HepG2 (cell line): ENCODE measurements around the gene TRIO. TPM values are rescaled to one million over a fixed set of nuclear protein-coding genes. Genes with fewer than 3 reads are reported as not detected.

Source experiments
- ATAC-seq: fragments of 200-7000 bp; cut with Tn5 transposase; 3 replicates; pipeline ENCODE4 v1.9.1; 2020; ENCODE audit warnings: mild to moderate bottlenecking, moderate library complexity
- BruUV-seq: library from RNA; stranded (reverse); fragments of 400-500 nt; replicated peaks from 2 replicates; lab custom pipeline; 2021; lab: Mats Ljungman, UMichigan
- CTCF ChIA-PET: fragments of 300-600 bp; formaldehyde crosslinking; extraction: SDS; loops from one replicate; lab custom pipeline; 2021; ENCODE audit warnings: low total read pairs, inconsistent platforms, low intra/inter-chr PET ratio; lab: Yijun Ruan, JAX
- POLR2A ChIA-PET: fragments of 350-600 bp; sonication (Branson Sonifier 250); formaldehyde crosslinking; loops from one replicate; lab custom pipeline; 2020; ENCODE audit warnings: antibody characterized with exemption, inconsistent platforms; lab: Yijun Ruan, JAX
- DNase-seq: peaks from one replicate; pipeline ENCODE4 v3.0.0-alpha.2; 2015; ENCODE audit warnings: low spot score
- FAIRE-seq: peaks from 3 replicates; lab custom pipeline; 2011; peaks lifted over from hg19 to GRCh38; lab: Jason Lieb, UNC
- H2AFZ ChIP-seq: one replicate; pipeline ENCODE4 v1.6.1; 2011; ENCODE audit warnings: low read length, inconsistent platforms
- H3K27ac ChIP-seq: fragments of 300-600 bp; 3 replicates; pipeline ENCODE4 v1.8.0; 2011; ENCODE audit warnings: mixed run types, mild to moderate bottlenecking, mixed read lengths, low read length, inconsistent platforms; ENCODE audit not compliant: insufficient read depth; ENCODE audit errors: extremely low read length
- H3K27me3 ChIP-seq, 2 experiments: fragments of 200-600 bp in 1 of 2; 2 replicates in 1 of 2; 3 replicates in 1 of 2; pipeline versions ENCODE4 v1.6.0 to v1.8.0; 2011; ENCODE audit warnings: low read length in 2 of 2, mild to moderate bottlenecking in 2 of 2, moderate library complexity in 2 of 2, inconsistent platforms in 1 of 2; ENCODE audit not compliant: insufficient read depth in 2 of 2, control insufficient read depth in 1 of 2
- H3K36me3 ChIP-seq, 2 experiments: fragments of 200-600 bp in 1 of 2; replicated peaks in 1 of 2; 2 replicates in 1 of 2; 3 replicates in 1 of 2; pipeline versions ENCODE4 v1.5.1 to v1.8.0; 2011; ENCODE audit warnings: low read length in 2 of 2, inconsistent platforms in 1 of 2; ENCODE audit not compliant: insufficient read depth in 2 of 2, control insufficient read depth in 1 of 2
- H3K4me1 ChIP-seq: 2 replicates; pipeline ENCODE4 v1.5.1; 2012; ENCODE audit warnings: low read length, inconsistent platforms; ENCODE audit not compliant: insufficient read depth
- H3K4me2 ChIP-seq: 2 replicates; pipeline ENCODE4 v1.6.0; 2011; ENCODE audit warnings: low read depth, low read length, inconsistent platforms
- H3K4me3 ChIP-seq, 3 experiments: fragments of 200-600 bp in 1 of 3; sonication (generic), shearing (Covaris generic) in 1 of 3; replicated peaks in 1 of 3; 2 replicates each; pipeline ENCODE4 v1.5.1; 2011 to 2016; ENCODE audit warnings: low read length in 3 of 3, inconsistent platforms in 2 of 3, low read depth in 2 of 3, mild to moderate bottlenecking in 2 of 3, control low read depth in 1 of 3, mixed read lengths in 1 of 3; ENCODE audit not compliant: insufficient read depth in 1 of 3
- H3K79me2 ChIP-seq: one replicate; pipeline ENCODE4 v1.6.1; 2011; ENCODE audit warnings: low read length, inconsistent platforms; ENCODE audit not compliant: insufficient read depth
- H3K9ac ChIP-seq: 2 replicates; pipeline ENCODE4 v1.6.0; 2011; ENCODE audit warnings: mild to moderate bottlenecking, low read depth, low read length, inconsistent platforms; ENCODE audit not compliant: insufficient read depth
- H3K9me3 ChIP-seq: 2 replicates; pipeline ENCODE4 v1.5.1; 2012; ENCODE audit warnings: mild to moderate bottlenecking, low read length
- H4K20me1 ChIP-seq: 2 replicates; pipeline ENCODE4 v1.6.0; 2011; ENCODE audit warnings: inconsistent platforms, mild to moderate bottlenecking, low read length, moderate library complexity; ENCODE audit not compliant: insufficient read depth
- DPF2 ChIP-seq: sonication (generic); formaldehyde crosslinking; IDR thresholded peaks from 2 replicates; pipeline ENCODE4 v1.4.0; 2020; ENCODE audit warnings: mild to moderate bottlenecking, low read depth, missing genetic modification reagents, borderline replicate concordance
- KDM5B ChIP-seq: sonication (generic); formaldehyde crosslinking; IDR thresholded peaks from 2 replicates; pipeline ENCODE4 v1.4.0; 2020; ENCODE audit warnings: missing genetic modification reagents, mild to moderate bottlenecking, borderline replicate concordance
- MXI1 ChIP-seq: IDR thresholded peaks from 3 replicates; pipeline ENCODE4 v1.6.1; 2012; ENCODE audit warnings: low read depth, low read length, inconsistent platforms, borderline replicate concordance
- SP140L ChIP-seq: sonication (generic); formaldehyde crosslinking; IDR thresholded peaks from 2 replicates; pipeline ENCODE4 v1.4.0; 2020; ENCODE audit warnings: missing genetic modification reagents, borderline replicate concordance
- SYNCRIP ChIP-seq: fragments of 200-400 bp; formaldehyde crosslinking; IDR thresholded peaks from 2 replicates; pipeline ENCODE4 v1.6.1; 2018; ENCODE audit warnings: mild to moderate bottlenecking, low read depth, low read length; ENCODE audit not compliant: insufficient read depth
- ZFP36L1 ChIP-seq: sonication (generic); formaldehyde crosslinking; IDR thresholded peaks from 2 replicates; pipeline ENCODE4 v1.8.0; 2022; ENCODE audit warnings: mild to moderate bottlenecking, missing genetic modification reagents, moderate library complexity
- ZNF567 ChIP-seq: sonication (generic); formaldehyde crosslinking; IDR thresholded peaks from 2 replicates; pipeline ENCODE4 v1.8.1; 2023; ENCODE audit warnings: mild to moderate bottlenecking, missing genetic modification reagents, borderline replicate concordance
- ZNF616 ChIP-seq: sonication (generic); formaldehyde crosslinking; IDR thresholded peaks from 2 replicates; pipeline ENCODE4 v1.5.0; 2020; ENCODE audit warnings: low read depth, mild to moderate bottlenecking, missing genetic modification reagents
- ZNF646 ChIP-seq: sonication (generic); formaldehyde crosslinking; IDR thresholded peaks from 2 replicates; pipeline ENCODE4 v1.9.0; 2021; ENCODE audit warnings: mild to moderate bottlenecking, missing genetic modification reagents
- ZNF883 ChIP-seq: sonication (generic); formaldehyde crosslinking; IDR thresholded peaks from 2 replicates; pipeline ENCODE4 v1.5.1; 2020; ENCODE audit warnings: mild to moderate bottlenecking, missing genetic modification reagents; ENCODE audit errors: not compliant biosample characterization
- WGBS: methylation state at CpG from one replicate; pipeline ENCODE4 v1.1.6; 2017; ENCODE audit warnings: low lambda C conversion rate; 5-methylcytosine and 5-hydroxymethylcytosine counted together
- in situ Hi-C: cut with HindIII; loops from 2 replicates; pipeline ENCODE4 v1.10.0; 2017; ENCODE audit warnings: low pct_unique_long_range_greater_than_20kb; ENCODE audit not compliant: extremely low pct_ligation_motif_present
- intact Hi-C: fragments of 100-400 bp; cut with micrococcal nuclease; formaldehyde crosslinking; loops from one replicate; pipeline ENCODE4 v1.10.0; 2022; ENCODE audit not compliant: unreplicated experiment
- polyA plus RNA-seq, 8 experiments: library from polyadenylated mRNA; depleted of rRNA in 3 of 8; stranded (reverse) in 7 of 8; unstranded in 1 of 8; fragments of >200 nt; fragmentation: Illumina TruSeq in 4 of 8; extraction: Trizol in 4 of 8; gene quantifications; 2 replicates each; pipeline versions ENCODE4 v1.2.1 to v1.2.3, GENCODE V29; 2011 to 2016; ENCODE audit warnings: low read depth in 4 of 8, missing spikeins in 1 of 8, mixed read lengths in 1 of 8; ENCODE audit not compliant: insufficient read depth in 1 of 8
- total RNA-seq, 5 experiments: library from RNA; depleted of rRNA; stranded (reverse); fragments of >200 nt; fragmentation: Illumina TruSeq; extraction: Trizol; gene quantifications; 2 replicates each; pipeline ENCODE4 v1.2.3, GENCODE V29; 2016; ENCODE audit warnings: low read depth in 1 of 5

TRIO gene
- total and polyA plus RNA-seq, 2 of the 13 experiments (the other 11 are each of a cell fraction or from before 2014, with no cell fraction given) = 45.2 to 45.9 TPM

DNA sequence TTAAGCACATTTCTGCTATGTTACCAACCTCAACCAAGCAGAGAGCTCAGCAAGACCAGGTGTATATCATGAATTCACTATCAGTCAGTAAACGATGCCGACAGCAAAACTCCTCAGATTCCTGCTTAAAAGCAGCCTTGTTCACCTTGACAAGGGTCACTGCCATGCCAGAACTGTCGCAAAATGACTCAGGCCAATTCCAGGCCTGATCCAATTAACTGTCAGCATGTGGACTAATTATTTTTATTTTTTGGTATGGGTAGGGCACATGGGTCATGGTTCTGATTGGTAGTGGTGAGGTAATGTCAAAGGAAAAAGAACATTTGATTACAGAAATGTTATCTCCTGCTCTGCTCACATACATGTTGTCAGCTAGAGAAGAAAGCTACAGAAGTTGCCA is 224.2 kb downstream of the TRIO start (continued):
- no peak for TF ChIP-seq ZNF646 (CRISPR knock-in tag)
- no peak for TF ChIP-seq KDM5B (CRISPR knock-in tag)
- TF ChIP-seq SYNCRIP = no peak
- no peak for TF ChIP-seq ZNF567 (CRISPR knock-in tag)
- TF ChIP-seq MXI1 = no peak
- TF ChIP-seq, all 625 proteins: peak for 0

DNA sequence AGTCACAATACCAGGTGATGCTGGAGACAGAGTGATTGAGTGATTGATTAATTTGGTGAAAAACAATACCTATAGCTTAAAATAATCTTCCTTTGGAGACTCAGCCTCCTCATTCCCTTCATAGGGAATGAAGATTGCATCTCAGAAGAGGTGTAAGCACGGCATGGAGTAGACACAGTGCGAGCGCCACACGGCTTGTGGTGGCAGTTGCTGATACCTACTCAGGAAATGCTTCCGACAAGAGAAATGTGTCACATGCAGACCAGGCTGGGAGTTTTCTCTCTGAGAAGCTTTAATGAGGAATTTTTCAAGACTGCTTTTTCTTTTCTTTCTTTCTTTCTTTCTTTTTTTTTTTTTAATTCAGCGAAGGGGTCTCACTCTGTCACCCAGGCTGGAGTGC is 226.6 kb downstream of the TRIO start:
- FAIRE-seq = no peak

More for the DNA sequence above, 226.6 kb downstream of the TRIO start:
- Histone ChIP-seq H3K36me3 (peaks cover 40 to 89% of the 10 kb centered on the region in 2 experiments), H3K9me3 (no peaks in the 10 kb centered on the region), H3K79me2 (no peaks in the 10 kb centered on the region), H4K20me1 (no peaks in the 10 kb centered on the region; the same call in 1 of the 2 replicates), H3K4me3 (no peak overlapping the region), H3K27ac (no peak overlapping the region), H3K27me3 (no peaks in the 10 kb centered on the region), H3K4me1 (no peaks in the 10 kb centered on the region), H3K9ac (no peak overlapping the region), H3K4me2 (no peak overlapping the region), H2AFZ (no peak overlapping the region)
- ChIA-PET POLR2A (no interaction called here), CTCF (no interaction called here)
- WGBS = 96% methylated on average over 6 of the region's 6 CpGs
- no peak for ATAC-seq
- in situ Hi-C loops = loop anchor here (5.0 kb wide), 1 partner anchor 382 kb away; no protein-coding TSS in a partner anchor
- intact Hi-C loops = no loop called here
- TF ChIP-seq ZNF616 (no peak), SP140L (CRISPR knock-in tag) (no peak), ZFP36L1 (CRISPR knock-in tag) (no peak), ZNF883 (CRISPR knock-in tag) (no peak), DPF2 (CRISPR knock-in tag) (no peak)
- BruUV-seq = no TSS peak
- no peak for DNase-seq
